Measurements from ENCODE around the gene MYCBP2. TPM values are rescaled to one million over a fixed set of nuclear protein-coding genes. Genes with fewer than 3 reads are reported as not detected.
"Not testable (repeated sequence)": the region's sequence is repeated elsewhere in the genome, so short reads cannot be mapped to it uniquely, and the experiment has no call there.

Gene MYCBP2
- total RNA-seq, 8 experiments from 2014 or later = 53.8 to 118 (median 89.4) TPM

DNA sequence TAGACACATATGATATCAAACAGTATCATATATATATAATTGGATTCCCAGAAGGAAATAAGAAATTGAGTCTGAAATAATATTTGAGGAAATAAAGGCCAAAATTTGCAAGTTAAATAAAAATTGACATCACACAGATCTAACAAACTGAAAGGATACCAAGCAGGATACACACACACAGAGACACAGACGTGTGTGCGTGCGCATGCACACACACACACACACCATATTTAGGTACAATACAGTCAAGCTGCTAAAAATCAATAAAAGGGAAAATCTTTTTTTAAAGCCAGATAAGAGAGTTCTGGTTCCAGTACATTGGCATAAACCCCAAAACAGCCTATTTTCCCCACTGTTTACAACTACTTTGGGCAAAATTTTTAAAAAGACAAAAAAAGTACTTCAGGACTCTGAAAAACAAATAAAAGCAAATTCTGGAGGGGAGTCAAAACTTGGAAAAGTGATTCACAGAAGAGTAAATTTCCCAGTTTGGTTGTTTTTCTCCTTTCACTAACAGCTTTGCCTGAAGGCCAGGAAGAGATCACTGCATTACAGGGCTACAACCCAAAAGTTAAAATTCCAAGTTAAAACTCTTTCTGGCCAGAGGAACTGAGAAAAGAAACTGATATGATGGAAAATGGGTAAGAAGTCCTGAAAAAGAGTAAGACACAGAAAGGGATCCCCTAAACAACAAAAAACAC, 16.2 kb downstream of the MYCBP2 start:
- H3K27ac ChIP-seq = no peak overlapping the region
- H3K4me1 ChIP-seq (replicated peaks in 1 of 2) = no peaks in the 10 kb centered on the region
- WGBS, 10 experiments = 70 to 100% (median 95%) methylated on average over 1 to 3 of the region's 3 CpGs; no CpG with 5 or more reads in 6 of the 10 experiments
- ATAC-seq (replicated peaks in 6 of 8) = no peak
- in situ Hi-C loops (cut with MboI; ENCODE audit: low pct_unique_long_range_greater_than_20kb in 2 of 9, low sequenced_read_pairs in 9 of 9, unreplicated experiment in 9 of 9) = loop anchor here in 1 of 9 experiments (25.0 kb wide), 1 partner anchor 177 kb away; no protein-coding TSS in a partner anchor
- no peak overlapping the region for H3K4me3 ChIP-seq

- in situ Hi-C loops (cut with MboI; ENCODE audit: low pct_unique_long_range_greater_than_20kb in 2 of 9, low sequenced_read_pairs in 9 of 9, unreplicated experiment in 9 of 9) = loop anchor here in 1 of 9 experiments (25.0 kb wide), 1 partner anchor 177 kb away; no protein-coding TSS in a partner anchor
- no peak overlapping the region for H3K4me3 ChIP-seq
- 63 to 100% (median 86%) methylated on average over 1 to 2 of the region's 2 CpGs; no CpG with 5 or more reads in 1 of the 10 experiments for WGBS, 10 experiments
These were observed 16.7 kb downstream of the MYCBP2 start for GRCh38 chr13:77310161-77310560.

DNA sequence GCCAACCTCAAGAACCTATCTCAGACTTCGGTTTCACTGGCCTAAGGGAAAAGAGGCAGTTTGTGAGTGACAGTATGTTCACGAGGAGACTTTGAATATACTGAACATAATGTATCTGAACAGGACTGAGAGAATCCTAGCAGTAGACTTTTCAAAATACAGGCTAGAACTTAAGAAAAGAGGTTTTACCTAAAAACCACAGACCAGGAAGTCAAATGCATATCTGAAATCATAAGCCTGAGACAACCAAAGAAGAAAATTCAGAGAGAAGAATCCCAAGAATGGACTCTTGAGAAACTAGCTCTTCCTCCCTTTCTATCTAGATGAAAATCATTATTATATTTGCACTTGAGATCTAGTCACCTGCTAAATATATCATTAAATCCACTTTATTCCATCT, 17.6 kb downstream of the MYCBP2 start:
- Histone ChIP-seq H3K4me3 (no peak overlapping the region), H3K4me1 (replicated peaks in 1 of 2) (no peaks in the 10 kb centered on the region), H3K27ac (no peak overlapping the region)
- 35 to 100% (median 85%) methylated on average over 1 to 2 of the region's 2 CpGs; no CpG with 5 or more reads in 2 of the 10 experiments for WGBS, 10 experiments
- in situ Hi-C loops (cut with MboI; ENCODE audit: low pct_unique_long_range_greater_than_20kb in 2 of 9, low sequenced_read_pairs in 9 of 9, unreplicated experiment in 9 of 9) = loop anchor here in 1 of 9 experiments (25.0 kb wide), 1 partner anchor 178 kb away; no protein-coding TSS in a partner anchor
- peak in 1 of 8 experiments; percentile 20 for ATAC-seq (replicated peaks in 6 of 8)

More at GRCh38 chr13:77310161-77310560, 16.7 kb downstream of the MYCBP2 start:
- Histone ChIP-seq H3K27ac (no peak overlapping the region), H3K4me1 (replicated peaks in 1 of 2) (no peaks in the 10 kb centered on the region)
- no peak for ATAC-seq (replicated peaks in 6 of 8)

DNA sequence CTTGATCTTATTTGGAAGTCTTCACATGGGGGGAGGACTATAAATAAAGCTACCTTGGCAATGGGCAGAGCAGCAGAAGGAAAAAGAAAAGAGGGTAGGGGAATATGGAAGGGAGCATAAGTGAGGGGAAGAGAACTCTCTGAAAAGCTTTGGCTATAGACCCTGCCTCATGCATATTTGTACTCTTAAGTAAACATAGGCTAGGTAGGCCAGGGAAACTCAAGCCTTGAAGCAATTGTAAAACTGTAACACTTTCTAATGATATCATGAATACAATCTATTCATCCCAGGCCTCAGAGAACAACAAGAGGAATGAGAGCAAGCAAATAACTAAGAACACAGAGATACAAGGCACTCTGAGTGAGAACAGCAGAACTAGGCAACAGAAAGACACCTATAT, 20.4 kb downstream of the MYCBP2 start:
- in situ Hi-C loops (cut with MboI; ENCODE audit: low pct_unique_long_range_greater_than_20kb in 2 of 9, low sequenced_read_pairs in 9 of 9, unreplicated experiment in 9 of 9) = loop anchor here in 1 of 9 experiments (25.0 kb wide), 1 partner anchor 181 kb away; no protein-coding TSS in a partner anchor
- no peak overlapping the region for H3K27ac ChIP-seq
- no peak overlapping the region for H3K4me3 ChIP-seq
- peak in 4 of 8 experiments; percentile 5 to 92 (median 54) for ATAC-seq (replicated peaks in 6 of 8)
- H3K4me1 ChIP-seq (replicated peaks in 1 of 2) = no peaks in the 10 kb centered on the region

DNA sequence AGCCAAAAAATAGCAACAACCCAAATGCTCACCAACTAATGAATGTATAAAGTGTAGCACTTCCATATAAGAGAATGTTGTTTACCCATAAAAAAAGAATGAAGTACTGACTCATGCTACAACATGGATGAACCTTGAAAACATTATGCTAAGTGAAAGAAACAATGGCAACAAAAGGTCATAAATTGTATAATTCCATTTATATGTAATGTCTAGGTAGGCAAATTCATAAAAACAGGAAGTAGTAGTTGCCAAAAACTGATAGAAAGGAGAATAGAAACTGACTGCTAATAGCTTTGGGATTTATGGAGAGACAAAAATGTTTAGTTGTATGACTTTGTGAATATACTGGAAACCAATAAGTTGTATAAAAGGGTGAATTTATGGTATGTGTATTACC, 21.6 kb downstream of the MYCBP2 start:
- in situ Hi-C loops (cut with MboI; ENCODE audit: low pct_unique_long_range_greater_than_20kb in 2 of 9, low sequenced_read_pairs in 9 of 9, unreplicated experiment in 9 of 9) = loop anchor here in 1 of 9 experiments (25.0 kb wide), 1 partner anchor 182 kb away; no protein-coding TSS in a partner anchor
- ATAC-seq (replicated peaks in 6 of 8) = peak in 1 of 8 experiments; percentile 38
- Histone ChIP-seq H3K4me3 (no peak overlapping the region), H3K27ac (no peak overlapping the region), H3K4me1 (replicated peaks in 1 of 2) (no peaks in the 10 kb centered on the region)

GRCh38 chr13:77300176-77301037, 26.5 kb downstream of the MYCBP2 start:
- Histone ChIP-seq H3K4me1 (replicated peaks in 1 of 2) (no peaks in the 10 kb centered on the region), H3K4me3 (no peak overlapping the region), H3K27ac (no peak overlapping the region)
- in situ Hi-C loops (cut with MboI; ENCODE audit: low pct_unique_long_range_greater_than_20kb in 2 of 9, low sequenced_read_pairs in 9 of 9, unreplicated experiment in 9 of 9) = loop anchor here in 1 of 9 experiments (25.0 kb wide), 1 partner anchor 187 kb away; no protein-coding TSS in a partner anchor
- ATAC-seq (replicated peaks in 6 of 8) = peak in 2 of 8 experiments; percentile 43 to 56
- 63 to 100% (median 86%) methylated on average over 1 to 5 of the region's 5 CpGs; no CpG with 5 or more reads in 1 of the 10 experiments for WGBS, 10 experiments

DNA sequence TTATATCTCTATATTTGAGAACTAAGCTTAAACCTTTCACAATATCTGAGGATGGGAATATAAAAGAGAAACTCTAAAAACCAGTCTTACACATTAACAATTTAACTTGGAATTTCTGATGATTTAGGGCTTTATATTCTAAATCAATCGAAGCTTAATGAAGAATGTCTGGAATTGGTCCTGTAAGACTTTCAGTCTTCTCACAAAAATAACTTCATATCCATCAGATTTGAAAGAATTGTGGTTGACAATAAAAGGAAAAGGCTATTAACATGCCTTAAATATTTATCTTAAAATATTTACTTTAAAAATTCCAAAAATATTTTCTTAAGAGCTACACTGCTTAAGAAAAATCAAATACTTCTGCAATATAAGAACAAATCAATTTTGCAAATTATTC, 27.3 kb downstream of the MYCBP2 start:
- Histone ChIP-seq H3K4me1 (replicated peaks in 1 of 2) (no peaks in the 10 kb centered on the region), H3K4me3 (no peak overlapping the region), H3K27ac (no peak overlapping the region)
- WGBS, 10 experiments = 25 to 100% (median 83%) methylated on average over 1 of the region's 1 CpG; no CpG with 5 or more reads in 1 of the 10 experiments
- in situ Hi-C loops (cut with MboI; ENCODE audit: low pct_unique_long_range_greater_than_20kb in 2 of 9, low sequenced_read_pairs in 9 of 9, unreplicated experiment in 9 of 9) = no loop called here
- ATAC-seq (replicated peaks in 6 of 8) = no peak

DNA sequence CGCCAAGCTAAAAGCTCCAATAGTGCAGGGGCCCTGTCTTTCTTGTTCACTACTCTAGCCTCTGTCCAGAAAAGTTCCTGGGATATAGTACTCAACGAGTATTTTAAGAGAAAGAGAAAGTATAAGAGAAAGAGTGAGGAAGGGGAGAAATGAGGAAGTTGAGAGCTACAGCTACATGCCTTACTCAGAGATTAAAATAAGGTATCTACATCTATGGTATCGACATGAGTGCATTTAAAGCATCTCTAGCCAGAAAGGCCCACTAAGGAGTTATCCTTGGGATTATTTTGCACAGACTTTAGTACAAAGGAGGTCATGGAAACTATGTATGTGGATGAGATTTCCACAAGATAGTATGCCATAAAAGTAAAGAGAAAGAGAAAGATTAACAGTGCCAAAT, 28.5 kb downstream of the MYCBP2 start:
- H3K4me3 ChIP-seq = no peak overlapping the region
- in situ Hi-C loops (cut with MboI; ENCODE audit: low pct_unique_long_range_greater_than_20kb in 2 of 9, low sequenced_read_pairs in 9 of 9, unreplicated experiment in 9 of 9) = no loop called here

GRCh38 chr13:77291774-77292173, 35.1 kb downstream of the MYCBP2 start:
- no peak for ATAC-seq (replicated peaks in 6 of 8)
- 63 to 100% (median 88%) methylated on average over 1 to 4 of the region's 4 CpGs; no CpG with 5 or more reads in 2 of the 10 experiments for WGBS, 10 experiments

More for the DNA sequence above, 28.5 kb downstream of the MYCBP2 start:
- Histone ChIP-seq H3K27ac (no peak overlapping the region), H3K4me1 (replicated peaks in 1 of 2) (no peaks in the 10 kb centered on the region)
- WGBS, 10 experiments = 90 to 100% (median 94%) methylated on average over 1 to 3 of the region's 3 CpGs
- ATAC-seq (replicated peaks in 6 of 8) = no peak

GRCh38 chr13:77290342-77290741, 36.6 kb downstream of the MYCBP2 start:
- in situ Hi-C loops (cut with MboI; ENCODE audit: low pct_unique_long_range_greater_than_20kb in 2 of 9, low sequenced_read_pairs in 9 of 9, unreplicated experiment in 9 of 9) = no loop called here
- WGBS, 10 experiments = 92 to 100% (median 100%) methylated on average over 2 of the region's 2 CpGs; no CpG with 5 or more reads in 1 of the 10 experiments
- ATAC-seq (replicated peaks in 6 of 8) = no peak
- H3K4me3 ChIP-seq = no peak overlapping the region
- H3K27ac ChIP-seq = no peak overlapping the region
- H3K4me1 ChIP-seq (replicated peaks in 1 of 2) = no peaks in the 10 kb centered on the region

More at GRCh38 chr13:77291774-77292173, 35.1 kb downstream of the MYCBP2 start:
- Histone ChIP-seq H3K4me1 (replicated peaks in 1 of 2) (no peaks in the 10 kb centered on the region), H3K4me3 (no peak overlapping the region), H3K27ac (no peak overlapping the region)
- in situ Hi-C loops (cut with MboI; ENCODE audit: low pct_unique_long_range_greater_than_20kb in 2 of 9, low sequenced_read_pairs in 9 of 9, unreplicated experiment in 9 of 9) = no loop called here

GRCh38 chr13:77289851-77290250, 37.0 kb downstream of the MYCBP2 start:
- no peaks in the 10 kb centered on the region for H3K4me1 ChIP-seq (replicated peaks in 1 of 2)
- peak in 2 of 8 experiments; percentile 33 to 63 for ATAC-seq (replicated peaks in 6 of 8)
- in situ Hi-C loops (cut with MboI; ENCODE audit: low pct_unique_long_range_greater_than_20kb in 2 of 9, low sequenced_read_pairs in 9 of 9, unreplicated experiment in 9 of 9) = no loop called here
- H3K27ac ChIP-seq = no peak overlapping the region
- no peak overlapping the region for H3K4me3 ChIP-seq

DNA sequence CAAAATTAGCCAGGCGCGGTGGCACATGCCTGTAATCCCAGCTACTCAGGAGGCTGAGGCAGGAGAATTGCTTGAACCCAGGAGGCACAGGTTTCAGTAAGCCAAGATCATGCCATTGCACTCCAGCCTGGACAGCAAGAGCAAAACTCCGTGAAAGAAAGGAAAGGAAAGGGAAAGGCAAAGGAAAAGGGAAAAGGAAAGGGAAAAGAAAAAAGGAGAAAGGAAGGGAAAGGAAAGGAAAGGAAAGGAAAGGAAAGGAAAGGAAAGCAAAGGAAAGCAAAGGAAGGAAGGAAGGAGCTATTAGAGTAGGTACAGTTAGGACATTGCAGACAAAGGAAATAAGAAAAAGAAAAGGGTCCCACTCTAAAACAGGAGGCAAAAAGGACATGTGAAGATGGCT, 41.3 kb downstream of the MYCBP2 start:
- H3K27ac ChIP-seq; in situ Hi-C loops (cut with MboI; ENCODE audit: low pct_unique_long_range_greater_than_20kb in 2 of 9, low sequenced_read_pairs in 9 of 9, unreplicated experiment in 9 of 9); ATAC-seq (replicated peaks in 6 of 8); H3K4me3 ChIP-seq; H3K4me1 ChIP-seq (replicated peaks in 1 of 2): not testable (repeated sequence)
- WGBS, 10 experiments = 50 to 100% (median 95%) methylated on average over 1 to 3 of the region's 3 CpGs; no CpG with 5 or more reads in 2 of the 10 experiments

DNA sequence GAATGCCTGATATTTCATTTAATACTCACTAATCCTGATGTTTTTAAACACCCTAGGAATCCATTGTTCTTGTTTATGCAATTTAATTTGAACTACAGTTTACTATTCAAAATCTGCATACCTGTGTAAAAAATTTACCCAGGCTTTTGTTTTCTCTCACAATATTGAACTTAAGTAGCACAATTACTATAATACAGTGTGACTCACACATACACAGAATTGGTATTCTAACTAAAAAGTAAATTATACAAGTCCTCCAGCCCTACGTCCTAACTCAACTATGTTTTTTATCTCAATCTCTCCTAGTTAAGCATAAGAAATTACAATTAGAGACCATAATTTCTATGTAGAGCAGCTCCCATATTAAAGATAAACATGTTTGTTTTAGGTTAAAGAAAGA, 41.8 kb downstream of the MYCBP2 start:
- no peak overlapping the region for H3K27ac ChIP-seq
- in situ Hi-C loops (cut with MboI; ENCODE audit: low pct_unique_long_range_greater_than_20kb in 2 of 9, low sequenced_read_pairs in 9 of 9, unreplicated experiment in 9 of 9) = no loop called here
- H3K4me3 ChIP-seq = no peak overlapping the region
- no peaks in the 10 kb centered on the region for H3K4me1 ChIP-seq (replicated peaks in 1 of 2)
- WGBS, 10 experiments = 87 to 100% (median 100%) methylated on average over 1 of the region's 1 CpG; no CpG with 5 or more reads in 3 of the 10 experiments
- ATAC-seq (replicated peaks in 6 of 8) = no peak
